GM12874 (cell line): ENCODE data around the gene AXDND1.

Experiments used
- CTCF ChIP-seq: IDR thresholded peaks from 2 replicates; pipeline ENCODE4 v1.5.1; 2011; ENCODE audit warnings: low read depth, mild to moderate bottlenecking, control low read depth, low read length, moderate library complexity; ENCODE audit not compliant: insufficient read depth

Gene AXDND1

GRCh38 chr1:179326746-179327145 is 39.0 kb upstream of the AXDND1 start:
- TF ChIP-seq CTCF = no peak

- no peak for TF ChIP-seq CTCF
These were observed 38.6 kb upstream of the AXDND1 start for GRCh38 chr1:179327196-179327595.

GRCh38 chr1:179327679-179328078 is 38.1 kb upstream of the AXDND1 start:
- TF ChIP-seq CTCF = no peak

- TF ChIP-seq CTCF = no peak
These were observed 35.9 kb upstream of the AXDND1 start for GRCh38 chr1:179329862-179330261.

- TF ChIP-seq CTCF = no peak
These were observed 31.3 kb upstream of the AXDND1 start for GRCh38 chr1:179334440-179334839.

- no peak for TF ChIP-seq CTCF
These were observed 28.5 kb upstream of the AXDND1 start for GRCh38 chr1:179337288-179337687.

- no peak for TF ChIP-seq CTCF
These were observed 27.7 kb upstream of the AXDND1 start for GRCh38 chr1:179337942-179338560.

- TF ChIP-seq CTCF = no peak
These were observed 24.9 kb upstream of the AXDND1 start for GRCh38 chr1:179340918-179341317.
